Small intestine (tissue), 7 donors: Measurements from ENCODE around the gene GAS7. TPM values are rescaled to one million over a fixed set of nuclear protein-coding genes. Genes with fewer than 3 reads are reported as not detected.
A peak's percentile ranks its signal among the peaks of the same experiment; 100 is the strongest.

Source experiments
- DNase-seq, 2 donors: peaks; one replicate each; pipeline versions ENCODE4 v3.0.0 to v3.0.0-alpha.2; 2013
- FAIRE-seq: peaks from 2 replicates; lab custom pipeline; 2012; peaks lifted over from hg19 to GRCh38; lab: Jason Lieb, UNC
- H3K27ac ChIP-seq, 3 donors: one replicate each; pipeline ENCODE4 v1.5.1; 2013; ENCODE audit warnings: low read length in 2 of 3, mild to moderate bottlenecking in 2 of 3, control low read depth in 1 of 3, inconsistent platforms in 1 of 3, low read depth in 1 of 3, moderate library complexity in 1 of 3
- H3K27me3 ChIP-seq, 3 donors: one replicate each; pipeline ENCODE4 v1.6.1; 2013; ENCODE audit warnings: low read length in 3 of 3, inconsistent platforms in 1 of 3; ENCODE audit not compliant: control insufficient read depth in 3 of 3, insufficient read depth in 3 of 3
- H3K36me3 ChIP-seq, 3 donors: one replicate each; pipeline ENCODE4 v1.6.1; 2013; ENCODE audit warnings: low read length in 3 of 3, inconsistent platforms in 1 of 3, low read depth in 1 of 3, mild to moderate bottlenecking in 1 of 3, moderate library complexity in 1 of 3; ENCODE audit not compliant: control insufficient read depth in 3 of 3, insufficient read depth in 2 of 3
- H3K4me1 ChIP-seq, 3 donors: one replicate each; pipeline ENCODE4 v1.6.1; 2013; ENCODE audit warnings: low read length in 2 of 3, inconsistent platforms in 1 of 3, low read depth in 1 of 3, mild to moderate bottlenecking in 1 of 3, moderate library complexity in 1 of 3; ENCODE audit not compliant: control insufficient read depth in 3 of 3, insufficient read depth in 2 of 3
- H3K4me3 ChIP-seq, 3 donors: one replicate each; pipeline ENCODE4 v1.5.1; 2013; ENCODE audit warnings: low read length in 3 of 3, control low read depth in 1 of 3, inconsistent platforms in 1 of 3, low read depth in 1 of 3, mild to moderate bottlenecking in 1 of 3, moderate library complexity in 1 of 3
- H3K9me3 ChIP-seq, 2 donors: one replicate each; pipeline ENCODE4 v1.6.1; 2013; ENCODE audit warnings: low read depth in 1 of 2, low read length in 1 of 2; ENCODE audit not compliant: control insufficient read depth in 2 of 2, insufficient read depth in 1 of 2
- WGBS, 3 donors: extraction: QIAGEN DNeasy Blood & Tissue Kit; methylation state at CpG; one replicate each; pipeline ENCODE4 v1.1.7; 2013; 5-methylcytosine and 5-hydroxymethylcytosine counted together
- polyA plus RNA-seq, 4 donors: library from polyadenylated mRNA; stranded (reverse) in 3 of 4; unstranded in 1 of 4; fragments of 200-250 nt in 3 of 4; fragments of 120-200 nt in 1 of 4; gene quantifications; one replicate each; pipeline versions ENCODE4 v1.2.1 to v1.2.3, GENCODE V29; 2013
- donor health status: healthy with polysubstance abuse.
- donor health status: control.
- donor health status: control.
- donor health status: Bipolar disorder and iron deficiency.
- donor health status: healthy.

Gene GAS7
- polyA plus RNA-seq, 4 donors: 1.1 to 14.9 (median 5.9) TPM

DNA sequence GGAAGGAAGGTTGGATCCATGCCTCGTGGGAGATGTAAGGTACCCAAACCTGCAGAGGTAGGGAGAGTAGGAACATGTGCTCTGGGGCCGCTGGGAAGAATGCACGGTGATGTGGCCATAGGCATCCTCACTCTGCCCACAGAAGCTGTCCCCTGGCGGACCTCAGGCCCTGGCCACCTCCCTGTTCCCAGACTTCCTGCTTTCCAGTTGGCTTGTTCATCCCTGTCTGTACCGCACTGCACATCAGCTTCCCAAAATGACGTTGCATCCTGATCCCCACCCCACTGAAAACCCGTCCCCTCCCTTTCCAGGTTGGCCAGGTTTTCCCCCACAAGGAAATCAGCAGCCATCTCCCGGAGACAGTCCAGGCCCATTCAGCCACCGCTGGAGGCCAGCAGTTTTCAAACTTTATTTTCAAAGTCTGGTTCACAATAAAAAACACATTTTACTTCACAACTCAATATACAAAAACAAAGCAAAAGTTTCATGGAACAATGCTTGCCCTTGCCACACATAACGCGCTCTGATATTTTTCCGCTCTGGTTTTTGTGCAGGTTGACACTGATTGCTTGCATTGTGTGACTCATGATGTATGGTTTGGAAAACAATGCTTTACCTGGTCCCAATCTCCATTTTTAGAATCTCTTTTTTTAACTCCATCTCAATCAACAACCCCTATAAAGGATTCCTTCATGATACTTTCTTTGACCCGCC, 143.0 kb downstream of the GAS7 start:
- 82 to 86% (median 84%) methylated on average over 13 of the region's 13 CpGs for WGBS, 3 donors
- Histone ChIP-seq H3K27ac (no peak overlapping the region), H3K9me3 (no peaks in the 10 kb centered on the region), H3K27me3 (no peaks in the 10 kb centered on the region), H3K4me1 (no peaks in the 10 kb centered on the region), H3K4me3 (no peak overlapping the region), H3K36me3 (no peaks in the 10 kb centered on the region)
- DNase-seq (no peak), FAIRE-seq (no peak)

DNA sequence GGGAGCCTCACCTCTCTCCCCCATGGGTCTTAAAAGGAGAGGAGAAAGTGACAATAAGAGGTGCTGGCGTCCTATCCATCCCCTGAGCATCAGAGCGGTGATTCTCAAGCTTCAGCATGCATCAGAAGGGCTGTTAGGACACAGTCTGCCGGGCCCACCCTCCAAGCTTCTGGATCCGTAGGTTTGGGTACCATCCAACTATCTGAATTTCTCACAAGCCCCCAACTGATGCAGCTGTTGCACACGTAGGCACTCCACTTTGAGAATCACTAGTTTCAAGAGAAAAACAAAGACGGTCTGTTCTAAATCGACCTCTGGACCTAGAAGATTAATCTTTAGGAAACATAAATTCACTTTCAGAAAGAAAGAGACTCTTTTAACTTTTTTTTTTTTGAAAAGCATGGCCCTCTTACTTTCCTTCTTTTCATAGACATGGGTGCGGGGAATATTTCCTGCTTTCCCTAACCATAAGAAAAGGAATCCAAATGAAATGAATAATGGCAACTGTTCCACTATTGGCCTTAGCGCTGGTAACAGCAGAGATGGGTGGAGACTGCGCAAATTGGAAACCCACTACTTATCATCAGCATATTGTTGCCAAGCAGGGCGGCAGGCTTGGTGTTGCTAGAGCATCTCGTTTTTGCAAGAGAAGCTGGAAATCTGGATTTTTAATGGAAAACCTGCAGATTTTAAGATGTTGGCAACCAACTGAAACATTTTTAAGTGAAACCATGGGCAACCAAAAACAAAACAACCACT, 144.4 kb downstream of the GAS7 start:
- no peak for FAIRE-seq
- 33 to 53% (median 49%) methylated on average over 12 of the region's 12 CpGs for WGBS, 3 donors
- peak overlapping the region in 1 of 3 donors; percentile 33 for H3K27ac ChIP-seq

DNA sequence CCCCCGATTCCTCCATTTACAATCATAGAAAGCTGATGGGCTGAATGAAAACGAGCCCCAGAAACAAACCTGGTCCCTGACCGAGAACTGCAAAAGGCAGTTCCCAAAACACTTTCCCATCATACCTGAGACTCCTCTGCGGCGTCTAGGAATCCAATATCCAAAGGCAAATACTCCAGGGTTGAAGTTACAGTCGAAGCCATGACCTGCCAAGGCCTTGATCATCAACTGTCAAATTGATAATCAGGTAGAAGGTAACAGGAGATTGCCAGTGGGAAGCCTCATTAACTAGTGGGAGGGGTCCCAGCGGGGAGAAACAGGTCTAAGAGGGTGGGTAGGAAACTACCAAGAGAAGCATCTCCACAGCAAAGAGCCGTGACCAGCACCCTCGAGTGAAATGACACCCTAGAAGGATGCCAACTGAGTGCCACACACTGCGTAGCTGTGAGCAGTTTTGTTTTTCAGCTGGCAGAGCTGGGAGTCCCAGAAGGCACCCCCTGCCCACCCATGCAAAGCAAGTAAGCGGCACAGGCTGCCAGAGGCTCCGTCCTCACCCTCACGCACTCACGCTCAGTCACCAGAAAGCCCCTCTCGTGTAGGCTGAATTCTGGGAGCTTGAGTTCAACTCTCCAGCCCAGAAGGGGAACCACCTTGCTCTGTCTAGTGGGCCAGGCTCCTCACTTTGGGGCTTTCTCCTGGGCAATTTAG, 146.1 kb downstream of the GAS7 start:
- 80 to 89% (median 86%) methylated on average over 15 of the region's 15 CpGs for WGBS, 3 donors
- Histone ChIP-seq H3K4me3 (no peak overlapping the region), H3K9me3 (no peaks in the 10 kb centered on the region), H3K27me3 (no peaks in the 10 kb centered on the region), H3K36me3 (no peaks in the 10 kb centered on the region), H3K27ac (no peak overlapping the region), H3K4me1 (no peaks in the 10 kb centered on the region)
- no peak for FAIRE-seq
- no peak for DNase-seq

More for the DNA sequence above, 144.4 kb downstream of the GAS7 start:
- H3K36me3 ChIP-seq: no peaks in the 10 kb centered on the region
- no peak overlapping the region for H3K4me3 ChIP-seq
- no peaks in the 10 kb centered on the region for H3K27me3 ChIP-seq
- no peaks in the 10 kb centered on the region for H3K9me3 ChIP-seq
- no peaks in the 10 kb centered on the region for H3K4me1 ChIP-seq
- peak in 1 of 2 donors; percentile 25 for DNase-seq

DNA sequence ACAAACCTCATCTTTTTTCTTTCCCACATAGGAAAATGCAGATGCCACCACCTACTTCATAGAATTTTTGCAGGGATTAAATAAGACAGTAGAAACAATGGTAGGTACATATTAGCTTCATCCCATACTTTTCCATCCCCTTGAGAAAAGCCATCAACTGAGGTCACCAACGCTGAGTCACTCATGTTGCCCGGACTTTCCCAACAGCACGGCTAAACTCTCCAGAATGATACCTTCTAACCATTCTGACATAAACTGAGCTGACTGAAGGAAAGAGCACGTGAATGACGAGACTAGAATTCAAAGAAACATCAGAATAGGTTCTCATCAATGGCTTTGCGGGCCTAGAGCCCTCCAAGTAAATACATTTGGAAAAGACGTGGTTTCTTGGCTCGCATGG, 147.3 kb downstream of the GAS7 start:
- no peaks in the 10 kb centered on the region for H3K27me3 ChIP-seq
- no peak for FAIRE-seq
- no peaks in the 10 kb centered on the region for H3K9me3 ChIP-seq
- H3K36me3 ChIP-seq: no peaks in the 10 kb centered on the region
- no peaks in the 10 kb centered on the region for H3K4me1 ChIP-seq
- H3K27ac ChIP-seq: peak overlapping the region in 2 of 3 donors; percentile 21 to 71
- 76 to 84% (median 79%) methylated on average over 8 of the region's 8 CpGs for WGBS, 3 donors
- H3K4me3 ChIP-seq: no peak overlapping the region
- no peak for DNase-seq

DNA sequence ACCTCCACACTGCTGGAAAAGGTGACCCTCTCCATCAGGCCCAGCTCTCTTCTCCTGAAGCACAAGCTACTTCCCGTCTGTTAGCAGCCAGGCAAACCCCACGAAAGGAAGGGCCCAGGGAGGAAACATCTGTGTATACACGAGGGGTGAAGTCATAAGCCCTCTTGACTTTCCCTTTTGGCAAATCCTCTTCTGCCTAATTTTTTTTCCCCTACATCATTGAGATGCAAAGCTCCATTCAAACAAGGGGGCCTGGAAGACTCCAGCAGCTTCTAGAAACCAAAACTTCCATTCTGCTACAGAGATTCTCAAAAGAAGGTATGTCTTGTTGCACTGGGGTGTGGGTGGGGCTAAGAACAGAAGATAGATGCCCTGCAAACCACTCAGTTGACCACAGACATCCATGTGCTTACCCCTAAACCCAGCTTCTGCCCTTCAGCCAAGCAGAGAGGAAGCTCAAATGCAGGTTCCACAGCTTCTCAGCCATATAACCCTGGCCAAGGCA, 147.8 kb downstream of the GAS7 start:
- WGBS, 3 donors: 45 to 66% (median 60%) methylated on average over 3 of the region's 3 CpGs
- Histone ChIP-seq H3K27ac (peak overlapping the region in 2 of 3 donors; percentile 21 to 83), H3K4me3 (no peak overlapping the region), H3K36me3 (no peaks in the 10 kb centered on the region), H3K27me3 (no peaks in the 10 kb centered on the region), H3K4me1 (no peaks in the 10 kb centered on the region), H3K9me3 (no peaks in the 10 kb centered on the region)
- no peak for FAIRE-seq
- DNase-seq: peak in 1 of 2 donors; percentile 37

DNA sequence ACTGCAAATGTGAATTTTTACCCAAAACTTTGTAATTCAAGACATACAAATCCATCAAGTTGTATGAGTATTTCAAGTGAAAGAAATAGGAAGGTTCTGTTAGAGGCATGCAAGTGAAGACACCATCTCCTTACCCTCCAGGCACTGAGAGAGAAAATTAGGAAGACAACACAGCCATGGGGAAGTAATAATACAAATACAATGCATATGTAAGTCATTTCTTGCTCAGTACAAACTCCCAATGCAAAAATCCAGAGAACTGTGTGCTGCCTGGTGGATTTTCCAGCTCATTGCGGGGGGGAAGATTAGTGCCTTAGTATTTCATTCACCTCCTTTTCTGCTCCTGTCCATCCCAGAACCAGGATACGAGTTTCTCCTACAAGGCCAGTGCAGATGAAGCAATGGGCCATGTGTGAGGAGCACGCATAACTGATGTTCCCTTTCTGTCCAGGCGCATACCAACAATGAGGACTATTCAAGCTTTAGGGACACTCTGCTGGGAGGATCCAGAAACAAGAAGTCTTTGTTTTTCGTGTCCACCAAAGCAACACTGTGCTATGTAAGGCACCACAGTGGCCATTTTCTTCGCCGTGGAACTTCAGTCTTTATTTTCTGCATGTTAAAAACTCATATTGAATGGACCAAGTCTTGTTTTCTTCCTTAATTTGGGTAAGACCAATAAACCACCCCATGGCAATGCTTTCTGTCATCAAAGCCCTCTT, 149.6 kb downstream of the GAS7 start:
- H3K4me1 ChIP-seq: no peaks in the 10 kb centered on the region
- 87 to 91% (median 90%) methylated on average over 7 of the region's 7 CpGs for WGBS, 3 donors
- DNase-seq: no peak

DNA sequence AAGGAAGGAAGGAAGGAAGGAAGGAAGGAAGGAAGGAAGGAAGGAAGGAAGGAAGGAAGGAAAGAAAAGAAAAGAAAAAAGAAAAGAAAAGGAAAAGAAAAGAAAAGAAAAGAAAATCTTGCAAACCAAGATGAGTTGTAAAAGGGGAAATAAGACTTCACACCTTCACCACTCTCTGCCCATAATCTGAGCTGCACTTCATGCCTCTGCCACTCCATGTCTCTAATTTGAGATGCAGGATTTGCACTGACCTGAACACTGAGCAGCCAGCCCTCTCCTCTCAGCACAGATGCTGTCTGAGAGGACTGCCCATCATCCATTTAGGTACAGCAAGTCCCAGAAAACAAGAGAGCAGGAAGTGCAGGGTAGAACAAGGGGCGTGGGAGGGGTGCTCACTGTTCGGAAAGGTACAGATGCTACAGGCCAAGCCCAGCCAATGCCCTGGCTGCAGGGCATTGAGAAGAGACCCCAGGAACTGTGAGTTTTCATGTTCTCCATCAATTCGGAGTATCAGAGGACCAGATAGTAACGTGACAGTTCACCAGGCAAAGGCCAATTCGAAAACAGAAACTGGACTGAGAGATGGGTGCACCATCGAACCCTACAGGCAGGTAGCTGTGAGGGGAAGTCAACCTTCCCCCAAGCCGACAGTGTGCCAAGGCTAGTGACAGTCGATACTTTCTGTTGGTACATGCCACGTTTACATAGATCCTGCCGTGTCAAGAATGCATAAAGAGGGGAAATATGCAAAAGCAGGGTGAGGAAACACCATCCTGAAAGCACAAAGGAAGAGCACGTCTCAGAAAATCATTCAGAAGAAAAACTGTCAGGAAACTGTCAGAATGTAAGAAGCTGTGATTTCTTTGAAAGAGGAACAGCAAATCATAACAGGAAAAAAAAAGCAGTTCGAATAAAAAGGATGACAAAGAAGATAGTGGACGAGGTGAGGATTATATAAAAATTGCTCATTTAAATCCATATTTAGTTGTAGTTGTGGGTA, 151.3 kb downstream of the GAS7 start:
- no peaks in the 10 kb centered on the region for H3K27me3 ChIP-seq
- H3K4me3 ChIP-seq: no peak overlapping the region
- no peak for DNase-seq
- no peaks in the 10 kb centered on the region for H3K4me1 ChIP-seq
- no peaks in the 10 kb centered on the region for H3K9me3 ChIP-seq
- no peak for FAIRE-seq
- H3K36me3 ChIP-seq: no peaks in the 10 kb centered on the region
- H3K27ac ChIP-seq: no peak overlapping the region
- 63 to 68% (median 66%) methylated on average over 13 of the region's 13 CpGs for WGBS, 3 donors

More for the DNA sequence above, 149.6 kb downstream of the GAS7 start:
- no peak overlapping the region for H3K4me3 ChIP-seq
- H3K27me3 ChIP-seq: no peaks in the 10 kb centered on the region
- H3K36me3 ChIP-seq: no peaks in the 10 kb centered on the region
- no peak for FAIRE-seq
- no peaks in the 10 kb centered on the region for H3K9me3 ChIP-seq
- no peak overlapping the region for H3K27ac ChIP-seq
